ENCODE measurements around the gene HS3ST3A1.
"Not testable (repeated sequence)": the region's sequence is repeated elsewhere in the genome, so short reads cannot be mapped to it uniquely, and the experiment has no call there.

The HS3ST3A1 gene

GRCh38 chr17:13569398-13570123 is 32.2 kb downstream of the HS3ST3A1 start:
- DNase-seq: no peak

GRCh38 chr17:13568582-13569397 is 32.9 kb downstream of the HS3ST3A1 start:
- DNase-seq: no peak

- no peak for DNase-seq
Observed at GRCh38 chr17:13563866-13564265, 37.9 kb downstream of the HS3ST3A1 start.

DNA sequence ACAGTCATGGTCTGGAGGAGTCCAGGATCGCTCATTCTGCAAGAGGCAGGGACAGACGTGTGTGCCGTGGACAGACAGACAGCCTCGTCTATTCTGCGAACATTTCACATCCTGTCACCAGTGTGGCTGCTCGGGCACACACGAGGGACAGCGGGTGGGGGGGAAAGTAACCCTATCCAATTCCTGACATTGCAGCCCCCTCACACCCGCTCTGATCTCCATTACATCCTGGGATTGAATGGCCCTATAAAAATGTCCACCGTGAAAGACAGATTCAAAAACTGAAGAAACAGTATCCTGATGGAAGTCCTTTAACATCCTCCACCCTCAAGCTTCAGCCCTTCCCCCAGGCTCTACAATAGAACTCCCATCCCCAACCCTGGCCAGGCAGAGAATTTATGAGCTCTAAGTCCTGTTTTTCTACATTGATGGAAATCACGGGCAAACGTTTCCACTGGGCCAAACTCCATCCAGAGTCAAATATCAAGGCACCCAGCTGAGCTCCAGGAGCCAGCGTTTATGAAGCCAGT is 39.4 kb downstream of the HS3ST3A1 start:
- DNase-seq: no peak

- DNase-seq: no peak
Observed at GRCh38 chr17:13561606-13562270, 40.0 kb downstream of the HS3ST3A1 start.

- DNase-seq: no peak
Observed at GRCh38 chr17:13560935-13561334, 40.8 kb downstream of the HS3ST3A1 start.

DNA sequence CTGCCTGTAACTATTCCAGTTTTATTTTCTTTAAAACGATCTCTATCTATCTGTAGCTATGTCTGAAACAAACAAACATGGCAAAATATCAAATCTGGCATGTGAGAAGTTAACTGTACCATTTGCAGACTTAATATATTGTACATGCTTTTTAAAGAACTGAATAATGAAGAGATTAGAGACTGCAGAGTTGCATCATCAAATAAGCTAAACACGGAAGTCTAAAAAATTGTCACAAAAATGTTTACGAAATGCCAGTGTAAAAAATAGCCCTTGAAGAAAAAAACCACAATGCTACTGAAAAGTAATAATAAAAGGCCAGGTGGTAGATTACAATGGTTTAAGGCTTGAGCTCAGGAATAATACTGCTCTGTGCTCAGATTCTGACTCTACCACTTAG is 43.1 kb downstream of the HS3ST3A1 start:
- DNase-seq: no peak

DNA sequence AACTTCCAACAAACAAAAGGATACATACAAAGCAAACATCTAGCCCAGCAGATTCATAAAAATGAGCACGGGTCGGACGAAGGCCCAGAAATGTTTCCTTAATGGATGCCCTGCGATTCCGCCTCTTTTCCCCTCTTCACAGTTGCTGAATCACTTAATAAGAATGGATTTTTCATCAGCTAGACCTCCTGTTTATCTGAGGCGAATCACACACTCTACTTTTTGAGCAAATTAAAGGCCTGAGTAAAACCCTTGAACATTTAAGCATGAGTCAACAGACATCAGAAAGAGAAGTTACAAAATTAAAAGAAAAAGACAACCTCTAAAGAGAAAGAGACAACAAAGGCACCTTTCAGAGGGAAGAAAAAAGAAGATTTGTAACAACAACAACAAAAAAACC is 44.7 kb downstream of the HS3ST3A1 start:
- DNase-seq: no peak

DNA sequence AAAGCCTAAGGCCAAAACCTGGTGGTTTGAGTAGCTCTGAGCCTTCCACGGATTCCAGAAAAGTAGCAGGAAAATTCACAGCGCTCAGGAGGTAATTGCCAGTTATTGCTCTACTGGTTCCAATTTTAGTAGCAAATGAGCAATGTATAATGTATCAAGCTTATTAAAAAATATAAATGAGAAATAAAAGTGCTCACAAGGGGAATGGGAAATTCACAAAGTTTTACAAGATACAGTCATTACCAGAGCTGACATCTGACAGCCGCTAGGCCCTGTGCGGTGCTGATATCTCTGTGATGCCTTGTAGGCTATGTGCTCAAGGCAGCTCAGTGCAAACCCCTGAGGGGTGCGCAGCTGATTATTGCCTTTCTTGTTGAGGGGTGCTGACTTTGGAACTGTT is 47.5 kb downstream of the HS3ST3A1 start:
- no peak for DNase-seq

DNA sequence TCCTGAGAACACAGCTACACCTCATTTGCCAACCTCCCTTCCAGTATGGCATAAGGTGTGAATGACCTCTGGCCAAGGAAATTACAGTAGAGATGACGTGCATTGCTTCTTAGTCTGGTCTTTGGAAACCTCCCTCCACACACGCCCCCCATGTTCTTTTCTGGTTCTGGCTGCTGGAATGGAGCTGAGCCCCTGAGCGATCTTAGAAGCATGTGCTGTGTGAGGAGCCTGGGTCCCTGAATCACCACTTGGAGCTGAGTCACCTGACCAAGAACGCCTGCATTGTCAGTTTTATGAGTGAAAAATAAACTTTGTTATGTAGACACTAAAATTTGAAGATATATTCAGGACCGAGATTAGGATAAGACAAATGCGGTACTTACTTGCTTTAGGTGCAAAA is 51.4 kb downstream of the HS3ST3A1 start:
- DNase-seq: no peak

DNA sequence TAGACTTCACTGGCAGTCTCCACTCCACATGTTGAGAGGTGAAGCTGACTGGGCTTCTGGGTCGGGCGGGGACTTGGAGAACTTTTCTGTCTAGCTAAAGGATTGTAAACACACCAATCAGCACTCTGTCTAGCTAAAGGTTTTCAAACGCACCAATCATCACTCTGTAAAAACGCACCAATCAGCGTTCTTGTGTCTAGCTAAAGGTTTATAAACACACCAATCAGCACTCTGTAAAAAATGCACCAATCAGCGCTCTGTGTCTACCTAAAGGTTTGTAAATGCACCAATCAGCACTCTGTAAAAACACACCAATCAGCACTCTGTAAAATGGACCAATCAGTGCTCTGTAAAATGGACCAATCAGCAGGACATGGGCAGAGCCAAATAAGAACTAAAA is 53.2 kb downstream of the HS3ST3A1 start:
- DNase-seq: not testable (repeated sequence)

GRCh38 chr17:13546851-13547250 is 54.9 kb downstream of the HS3ST3A1 start:
- DNase-seq: no peak

GRCh38 chr17:13545941-13546340 is 55.8 kb downstream of the HS3ST3A1 start:
- DNase-seq: no peak

GRCh38 chr17:13544765-13545164 is 57.0 kb downstream of the HS3ST3A1 start:
- no peak for DNase-seq

DNA sequence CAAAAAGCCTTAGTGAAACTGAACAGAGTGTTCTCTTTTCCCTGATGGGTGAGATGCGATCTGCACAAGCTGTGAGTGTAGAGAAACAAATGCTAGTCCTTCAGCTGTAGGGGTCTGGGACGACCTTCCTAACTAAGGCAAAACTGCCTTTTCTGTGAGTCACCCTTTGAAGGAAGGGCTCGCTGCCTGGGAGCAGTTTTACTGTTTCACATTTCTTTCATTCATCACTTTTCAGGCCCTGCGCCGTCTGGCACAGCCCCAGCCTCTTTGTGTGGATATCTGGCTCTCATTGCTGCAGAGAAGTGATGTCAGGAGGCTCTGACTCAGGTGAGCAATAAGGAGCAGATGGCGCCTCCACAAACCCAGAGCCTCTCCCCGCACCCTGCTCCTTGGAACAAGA is 57.4 kb downstream of the HS3ST3A1 start:
- no peak for DNase-seq

GRCh38 chr17:13542636-13543035 is 59.1 kb downstream of the HS3ST3A1 start:
- no peak for DNase-seq

DNA sequence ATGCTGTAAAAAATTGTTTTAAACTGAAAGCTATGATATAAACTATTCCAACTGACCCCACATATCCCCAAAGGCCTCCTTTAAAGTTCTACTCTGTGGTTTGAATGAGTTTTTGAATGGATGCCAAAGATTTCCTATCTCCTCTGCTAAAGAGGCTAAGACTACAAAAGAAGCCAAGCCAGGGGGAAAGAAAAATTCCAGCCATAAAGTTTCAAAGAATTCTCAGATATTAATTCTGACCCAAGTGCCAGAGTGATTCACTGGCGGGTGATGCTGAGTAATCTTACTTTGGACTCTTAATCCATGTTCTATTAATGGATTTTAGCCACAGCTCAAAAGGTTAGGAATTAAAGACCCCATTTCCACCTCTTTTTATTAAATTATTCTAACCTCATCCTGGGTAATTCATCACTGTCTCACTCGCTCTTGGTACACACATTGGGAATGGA is 60.7 kb downstream of the HS3ST3A1 start:
- DNase-seq: no peak

DNA sequence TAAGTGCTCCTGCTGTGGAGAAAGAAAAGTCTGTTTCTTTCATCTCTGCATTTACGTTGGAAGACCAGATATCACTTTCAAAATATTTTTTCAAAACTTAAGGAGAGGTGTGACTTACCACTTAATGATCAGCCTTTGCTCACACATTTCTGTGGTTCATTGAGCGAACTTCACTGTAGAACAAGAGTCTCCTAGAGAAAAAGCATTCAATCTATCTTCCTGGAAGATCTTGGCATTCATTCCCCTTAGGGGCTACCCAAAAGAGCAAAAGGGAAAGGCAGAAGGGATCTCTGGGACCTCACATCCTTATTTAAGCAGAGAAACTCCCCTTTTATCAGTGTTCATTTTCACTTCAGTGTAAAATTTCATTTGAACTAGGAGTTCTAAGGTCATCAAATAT is 61.2 kb downstream of the HS3ST3A1 start:
- no peak for DNase-seq

DNA sequence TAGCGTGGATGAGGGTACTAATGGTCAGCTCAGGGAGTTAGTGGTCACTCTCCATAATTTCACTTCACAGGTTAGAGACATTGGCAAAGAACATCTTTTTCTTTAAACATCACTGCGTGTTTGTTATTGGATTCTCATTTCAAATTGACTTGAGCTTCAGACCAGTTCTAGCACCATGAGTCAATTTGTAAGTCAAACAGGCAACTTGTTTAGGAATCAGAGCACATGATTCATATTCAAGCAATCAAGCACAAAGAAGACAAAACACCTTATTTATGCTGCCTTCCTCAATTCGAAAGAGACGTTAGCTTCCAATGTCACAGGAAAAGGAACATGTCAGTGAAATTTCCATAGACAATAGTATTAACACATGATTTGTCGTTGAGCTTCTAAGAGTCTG is 62.3 kb downstream of the HS3ST3A1 start:
- DNase-seq: no peak

GRCh38 chr17:13538841-13539411 is 62.8 kb downstream of the HS3ST3A1 start:
- DNase-seq: no peak

DNA sequence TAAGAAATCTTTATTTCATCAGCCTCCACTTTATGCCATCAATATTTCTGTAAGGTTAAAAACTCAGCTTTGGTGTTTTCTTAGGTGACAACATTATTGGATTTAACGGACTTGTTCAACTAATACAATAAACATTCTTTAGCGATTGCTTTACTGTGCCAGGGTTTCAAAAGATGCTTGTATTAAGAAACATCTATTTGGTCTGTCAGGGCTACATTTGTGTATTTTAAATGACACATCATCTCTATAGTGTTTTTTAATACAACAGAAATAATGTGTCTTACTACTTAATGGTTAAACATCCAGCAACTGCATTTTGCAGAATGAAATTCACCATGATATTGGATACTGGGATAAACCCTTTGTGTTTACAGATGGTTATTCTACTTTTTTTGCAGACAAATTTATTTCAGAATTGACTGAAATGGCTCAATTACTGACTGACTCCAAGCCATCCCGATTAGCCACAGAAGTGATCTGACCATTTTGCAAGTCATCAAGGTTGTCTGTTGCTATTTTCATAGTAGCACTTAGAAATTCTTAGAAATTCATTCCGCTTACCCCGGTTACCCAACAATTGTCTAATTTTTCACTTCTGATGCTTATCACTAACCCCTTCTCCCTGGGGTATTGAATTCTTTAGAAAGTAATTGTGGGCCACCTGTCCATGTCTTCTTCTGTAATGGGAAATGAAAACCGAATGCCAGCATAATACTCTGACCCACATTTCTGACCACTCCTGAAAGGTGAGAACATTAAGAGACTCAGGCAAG is 63.7 kb downstream of the HS3ST3A1 start:
- no peak for DNase-seq

DNA sequence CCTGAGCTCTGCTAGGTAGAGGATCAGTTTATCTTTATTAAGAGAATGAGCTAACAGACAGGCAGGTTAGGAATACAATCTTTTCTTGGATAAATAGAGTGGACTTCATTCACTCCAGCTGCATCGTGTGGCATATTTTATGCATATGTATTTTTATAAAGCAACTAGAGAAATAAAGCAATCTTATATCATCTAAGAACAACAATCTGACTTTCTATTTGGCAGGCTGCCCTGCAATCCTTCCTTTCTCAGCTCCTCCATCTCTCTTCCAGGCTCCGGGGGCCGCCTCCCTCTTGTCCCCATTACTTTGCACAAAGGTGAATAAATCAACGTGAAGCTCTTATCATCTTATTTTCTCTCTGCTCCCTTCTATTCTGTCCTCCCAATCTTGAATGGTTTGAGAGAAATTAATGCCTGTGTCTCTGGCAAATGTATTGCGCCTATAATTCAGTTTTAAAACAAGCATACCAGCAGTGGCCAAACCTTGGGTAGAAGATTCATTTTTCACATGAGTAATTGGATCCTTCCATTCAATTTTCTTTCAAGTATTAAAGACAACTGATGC is 64.5 kb downstream of the HS3ST3A1 start:
- DNase-seq: no peak

Measured in activated T-cell treated with anti-CD3 and anti-CD28 coated beads, Interleukin-2, amount 50 U/mL, for 1 hour (primary cell).